HepG2 (cell line): Measurements from ENCODE around the gene SOCS3. TPM values are rescaled to one million over a fixed set of nuclear protein-coding genes. Genes with fewer than 3 reads are reported as not detected.

Experiments
- ATAC-seq: fragments of 200-7000 bp; cut with Tn5 transposase; 3 replicates; pipeline ENCODE4 v1.9.1; 2020; ENCODE audit warnings: mild to moderate bottlenecking, moderate library complexity
- BruUV-seq: library from RNA; stranded (reverse); fragments of 400-500 nt; replicated peaks from 2 replicates; lab custom pipeline; 2021; lab: Mats Ljungman, UMichigan
- CTCF ChIA-PET: fragments of 300-600 bp; formaldehyde crosslinking; extraction: SDS; loops from one replicate; lab custom pipeline; 2021; ENCODE audit warnings: low total read pairs, inconsistent platforms, low intra/inter-chr PET ratio; lab: Yijun Ruan, JAX
- POLR2A ChIA-PET: fragments of 350-600 bp; sonication (Branson Sonifier 250); formaldehyde crosslinking; loops from one replicate; lab custom pipeline; 2020; ENCODE audit warnings: antibody characterized with exemption, inconsistent platforms; lab: Yijun Ruan, JAX
- DNase-seq: peaks from one replicate; pipeline ENCODE4 v3.0.0-alpha.2; 2015; ENCODE audit warnings: low spot score
- FAIRE-seq: peaks from 3 replicates; lab custom pipeline; 2011; peaks lifted over from hg19 to GRCh38; lab: Jason Lieb, UNC
- H2AFZ ChIP-seq: one replicate; pipeline ENCODE4 v1.6.1; 2011; ENCODE audit warnings: low read length, inconsistent platforms
- H3K27ac ChIP-seq: fragments of 300-600 bp; 3 replicates; pipeline ENCODE4 v1.8.0; 2011; ENCODE audit warnings: mixed run types, mild to moderate bottlenecking, mixed read lengths, low read length, inconsistent platforms; ENCODE audit not compliant: insufficient read depth; ENCODE audit errors: extremely low read length
- H3K27me3 ChIP-seq, 2 experiments: fragments of 200-600 bp in 1 of 2; 2 replicates in 1 of 2; 3 replicates in 1 of 2; pipeline versions ENCODE4 v1.6.0 to v1.8.0; 2011; ENCODE audit warnings: low read length in 2 of 2, mild to moderate bottlenecking in 2 of 2, moderate library complexity in 2 of 2, inconsistent platforms in 1 of 2; ENCODE audit not compliant: insufficient read depth in 2 of 2, control insufficient read depth in 1 of 2
- H3K36me3 ChIP-seq, 2 experiments: fragments of 200-600 bp in 1 of 2; replicated peaks in 1 of 2; 2 replicates in 1 of 2; 3 replicates in 1 of 2; pipeline versions ENCODE4 v1.5.1 to v1.8.0; 2011; ENCODE audit warnings: low read length in 2 of 2, inconsistent platforms in 1 of 2; ENCODE audit not compliant: insufficient read depth in 2 of 2, control insufficient read depth in 1 of 2
- H3K4me1 ChIP-seq: 2 replicates; pipeline ENCODE4 v1.5.1; 2012; ENCODE audit warnings: low read length, inconsistent platforms; ENCODE audit not compliant: insufficient read depth
- H3K4me2 ChIP-seq: 2 replicates; pipeline ENCODE4 v1.6.0; 2011; ENCODE audit warnings: low read depth, low read length, inconsistent platforms
- H3K4me3 ChIP-seq, 3 experiments: fragments of 200-600 bp in 1 of 3; sonication (generic), shearing (Covaris generic) in 1 of 3; replicated peaks in 1 of 3; 2 replicates each; pipeline ENCODE4 v1.5.1; 2011 to 2016; ENCODE audit warnings: low read length in 3 of 3, inconsistent platforms in 2 of 3, low read depth in 2 of 3, mild to moderate bottlenecking in 2 of 3, control low read depth in 1 of 3, mixed read lengths in 1 of 3; ENCODE audit not compliant: insufficient read depth in 1 of 3
- H3K79me2 ChIP-seq: one replicate; pipeline ENCODE4 v1.6.1; 2011; ENCODE audit warnings: low read length, inconsistent platforms; ENCODE audit not compliant: insufficient read depth
- H3K9ac ChIP-seq: 2 replicates; pipeline ENCODE4 v1.6.0; 2011; ENCODE audit warnings: mild to moderate bottlenecking, low read depth, low read length, inconsistent platforms; ENCODE audit not compliant: insufficient read depth
- H3K9me3 ChIP-seq: 2 replicates; pipeline ENCODE4 v1.5.1; 2012; ENCODE audit warnings: mild to moderate bottlenecking, low read length
- H4K20me1 ChIP-seq: 2 replicates; pipeline ENCODE4 v1.6.0; 2011; ENCODE audit warnings: inconsistent platforms, mild to moderate bottlenecking, low read length, moderate library complexity; ENCODE audit not compliant: insufficient read depth
- NFKB2 ChIP-seq: sonication (generic); formaldehyde crosslinking; IDR thresholded peaks from 2 replicates; pipeline ENCODE4 v1.4.0; 2020; ENCODE audit warnings: missing genetic modification reagents, borderline replicate concordance
- RERE ChIP-seq: IDR thresholded peaks from 2 replicates; pipeline ENCODE4 v1.6.1; 2016; ENCODE audit warnings: low read depth, missing genetic modification reagents, missing compliant biosample characterization
- SP2 ChIP-seq: sonication (generic); formaldehyde crosslinking; IDR thresholded peaks from 2 replicates; pipeline ENCODE4 v1.5.1; 2020; ENCODE audit warnings: mild to moderate bottlenecking, missing genetic modification reagents
- UBTF ChIP-seq: sonication (generic); formaldehyde crosslinking; IDR thresholded peaks from 2 replicates; pipeline ENCODE4 v1.4.0; 2020; ENCODE audit warnings: mild to moderate bottlenecking, missing genetic modification reagents
- ZBTB2 ChIP-seq: sonication (generic); formaldehyde crosslinking; IDR thresholded peaks from 2 replicates; pipeline ENCODE4 v1.8.0; 2022; ENCODE audit warnings: low read depth, missing genetic modification reagents
- WGBS: methylation state at CpG from one replicate; pipeline ENCODE4 v1.1.6; 2017; ENCODE audit warnings: low lambda C conversion rate; 5-methylcytosine and 5-hydroxymethylcytosine counted together
- in situ Hi-C: cut with HindIII; loops from 2 replicates; pipeline ENCODE4 v1.10.0; 2017; ENCODE audit warnings: low pct_unique_long_range_greater_than_20kb; ENCODE audit not compliant: extremely low pct_ligation_motif_present
- intact Hi-C: fragments of 100-400 bp; cut with micrococcal nuclease; formaldehyde crosslinking; loops from one replicate; pipeline ENCODE4 v1.10.0; 2022; ENCODE audit not compliant: unreplicated experiment
- polyA plus RNA-seq, 8 experiments: library from polyadenylated mRNA; depleted of rRNA in 3 of 8; stranded (reverse) in 7 of 8; unstranded in 1 of 8; fragments of >200 nt; fragmentation: Illumina TruSeq in 4 of 8; extraction: Trizol in 4 of 8; gene quantifications; 2 replicates each; pipeline versions ENCODE4 v1.2.1 to v1.2.3, GENCODE V29; 2011 to 2016; ENCODE audit warnings: low read depth in 4 of 8, missing spikeins in 1 of 8, mixed read lengths in 1 of 8; ENCODE audit not compliant: insufficient read depth in 1 of 8
- total RNA-seq, 5 experiments: library from RNA; depleted of rRNA; stranded (reverse); fragments of >200 nt; fragmentation: Illumina TruSeq; extraction: Trizol; gene quantifications; 2 replicates each; pipeline ENCODE4 v1.2.3, GENCODE V29; 2016; ENCODE audit warnings: low read depth in 1 of 5

The SOCS3 gene
- total and polyA plus RNA-seq, 2 of the 13 experiments (the other 11 are each of a cell fraction or from before 2014, with no cell fraction given) = 0.77 to 2.4 TPM

- TF ChIP-seq RERE (CRISPR knock-in tag) (no peak), SP2 (CRISPR knock-in tag) (no peak)
- TF ChIP-seq, all 625 proteins: peak for 42
These were observed 36.8 kb upstream of the SOCS3 start (continued) for GRCh38 chr17:78396441-78397337.

- CTCF ChIA-PET = no interaction called here
- ATAC-seq (no peak), DNase-seq (no peak), FAIRE-seq (no peak)
- no peak for TF ChIP-seq NFKB2
- TF ChIP-seq ZBTB2 (CRISPR knock-in tag) = no peak
- no peak for TF ChIP-seq UBTF
- no TSS peak for BruUV-seq
- Histone ChIP-seq H3K36me3 (peaks cover 33 to 67% of the 10 kb centered on the region in 2 experiments), H3K4me3 (no peak overlapping the region), H3K27me3 (no peaks in the 10 kb centered on the region), H3K4me2 (no peak overlapping the region), H3K9me3 (no peaks in the 10 kb centered on the region), H2AFZ (no peak overlapping the region), H3K4me1 (peaks cover 47% of the 10 kb centered on the region), H3K79me2 (peaks cover 23% of the 10 kb centered on the region), H3K27ac (no peak overlapping the region), H3K9ac (no peak overlapping the region), H4K20me1 (peaks cover 11% of the 10 kb centered on the region; the same call in 1 of the 2 replicates)
- WGBS = 98% methylated on average over 2 of the region's 2 CpGs
- POLR2A ChIA-PET = no interaction called here
- in situ Hi-C loops (no loop called here), intact Hi-C loops (no loop called here)
These were observed 35.3 kb upstream of the SOCS3 start for GRCh38 chr17:78395155-78395554.
